ENCODE data around the gene MEF2C. TPM values are rescaled to one million over a fixed set of nuclear protein-coding genes. Genes with fewer than 3 reads are reported as not detected.

The MEF2C gene
- total and polyA plus RNA-seq, 7 donors: 2.8 to 51.4 (median 32.1) TPM

GRCh38 chr5:88880201-88880600 lies 2.8 kb downstream of the MEF2C start:
- intact Hi-C loops (cut with DNase I): loop anchor here (10.0 kb wide), 1 partner anchor 1645 kb away; the partner anchor contains the start of gene LYSMD3
- no peaks in the 10 kb centered on the region for H3K9me3 ChIP-seq
- no peaks in the 10 kb centered on the region for H3K27me3 ChIP-seq
- 39 to 66% methylated on average over 1 of the region's 1 CpG for WGBS, 2 donors
- H3K36me3 ChIP-seq: no peaks in the 10 kb centered on the region
- H3K4me3 ChIP-seq: peak overlapping the region in 3 of 4 donors; percentile 57 to 61 (median 59)
- peak overlapping the region; percentile 87 to 93 (median 88) for H3K27ac ChIP-seq
- DNase-seq: no peak
- peaks cover 0 to 69% (median 41%) of the 10 kb centered on the region in 4 donors for H3K4me1 ChIP-seq
- TF ChIP-seq CTCF (IDR thresholded peaks at IDR 0.05) (no peak), POLR2A (IDR thresholded peaks at IDR 0.05) (no peak)

DNA sequence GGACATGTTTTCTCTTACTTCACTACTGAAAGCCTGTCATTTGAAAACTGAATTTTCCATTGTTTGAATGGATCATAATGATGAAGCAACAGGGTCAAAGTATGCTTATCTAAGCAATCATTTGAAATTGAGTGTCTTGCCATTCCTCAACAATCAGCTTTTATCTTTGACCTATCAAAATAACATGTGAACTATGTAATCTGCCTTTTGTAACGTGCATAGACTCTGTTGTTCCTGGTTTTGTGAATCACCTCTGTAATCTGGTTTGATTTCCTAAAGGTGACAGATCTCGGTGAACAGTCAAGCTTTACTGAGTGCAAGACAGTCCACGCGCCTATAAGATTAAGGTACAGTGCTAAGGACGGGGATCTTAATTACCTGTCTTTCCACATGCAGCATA lies 3.3 kb downstream of the MEF2C start:
- Histone ChIP-seq H3K27me3 (no peaks in the 10 kb centered on the region), H3K9me3 (no peaks in the 10 kb centered on the region), H3K4me1 (peaks cover 0 to 69% (median 37%) of the 10 kb centered on the region in 4 donors), H3K4me3 (peak overlapping the region in 3 of 4 donors; percentile 57 to 61 (median 59)), H3K36me3 (no peaks in the 10 kb centered on the region), H3K27ac (peak overlapping the region; percentile 87 to 93 (median 88))
- TF ChIP-seq POLR2A (IDR thresholded peaks at IDR 0.05) (no peak), CTCF (IDR thresholded peaks at IDR 0.05) (no peak), POLR2AphosphoS5 (IDR thresholded peaks at IDR 0.05) (peak in 1 of 4 donors; percentile 35), EP300 (IDR thresholded peaks at IDR 0.05) (no peak)
- no peak for DNase-seq
- intact Hi-C loops (cut with DNase I): loop anchor here (10.0 kb wide), 1 partner anchor 1645 kb away; the partner anchor contains the start of gene LYSMD3
- WGBS, 2 donors: 12 to 31% methylated on average over 5 of the region's 5 CpGs

DNA sequence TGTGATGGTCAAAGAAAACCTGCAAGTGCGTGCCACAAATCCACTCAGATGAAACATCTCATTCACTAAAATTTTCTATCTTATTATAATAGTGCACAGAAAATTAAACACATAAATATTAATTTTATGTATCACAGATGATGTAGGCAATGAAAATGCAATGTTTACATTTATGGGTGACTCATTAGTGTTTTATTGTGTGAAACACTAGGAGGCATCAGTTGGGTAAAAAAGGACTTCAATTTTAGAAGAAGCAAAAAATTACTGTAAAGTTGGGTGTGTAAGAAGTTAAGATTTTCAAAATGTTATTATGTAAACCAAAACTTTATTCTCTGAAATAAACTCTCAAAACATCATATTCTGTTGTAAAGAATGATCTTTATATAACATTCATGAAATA lies 4.0 kb downstream of the MEF2C start:
- H3K27me3 ChIP-seq: no peaks in the 10 kb centered on the region
- intact Hi-C loops (cut with DNase I): no loop called here
- TF ChIP-seq CTCF (IDR thresholded peaks at IDR 0.05) (no peak), POLR2A (IDR thresholded peaks at IDR 0.05) (no peak), EP300 (IDR thresholded peaks at IDR 0.05) (no peak), POLR2AphosphoS5 (IDR thresholded peaks at IDR 0.05) (no peak)
- no peak for DNase-seq
- H3K9me3 ChIP-seq: no peaks in the 10 kb centered on the region
- WGBS, 2 donors: 61 to 70% methylated on average over 1 of the region's 1 CpG
- H3K4me1 ChIP-seq: peaks cover 0 to 67% (median 35%) of the 10 kb centered on the region in 4 donors
- H3K27ac ChIP-seq: peak overlapping the region; percentile 87 to 93 (median 88)
- no peaks in the 10 kb centered on the region for H3K36me3 ChIP-seq
- no peak overlapping the region for H3K4me3 ChIP-seq

GRCh38 chr5:88877826-88878225 lies 5.2 kb downstream of the MEF2C start:
- Histone ChIP-seq H3K36me3 (no peaks in the 10 kb centered on the region), H3K27ac (peak overlapping the region; percentile 36 to 93 (median 88)), H3K4me1 (peaks cover 0 to 67% (median 35%) of the 10 kb centered on the region in 4 donors), H3K27me3 (no peaks in the 10 kb centered on the region), H3K9me3 (no peaks in the 10 kb centered on the region), H3K4me3 (no peak overlapping the region)
- TF ChIP-seq POLR2A (IDR thresholded peaks at IDR 0.05) (no peak), POLR2AphosphoS5 (IDR thresholded peaks at IDR 0.05) (no peak), EP300 (IDR thresholded peaks at IDR 0.05) (no peak), CTCF (IDR thresholded peaks at IDR 0.05) (no peak)
- 14 to 29% methylated on average over 2 of the region's 2 CpGs for WGBS, 2 donors
- intact Hi-C loops (cut with DNase I): no loop called here
- DNase-seq: no peak

DNA sequence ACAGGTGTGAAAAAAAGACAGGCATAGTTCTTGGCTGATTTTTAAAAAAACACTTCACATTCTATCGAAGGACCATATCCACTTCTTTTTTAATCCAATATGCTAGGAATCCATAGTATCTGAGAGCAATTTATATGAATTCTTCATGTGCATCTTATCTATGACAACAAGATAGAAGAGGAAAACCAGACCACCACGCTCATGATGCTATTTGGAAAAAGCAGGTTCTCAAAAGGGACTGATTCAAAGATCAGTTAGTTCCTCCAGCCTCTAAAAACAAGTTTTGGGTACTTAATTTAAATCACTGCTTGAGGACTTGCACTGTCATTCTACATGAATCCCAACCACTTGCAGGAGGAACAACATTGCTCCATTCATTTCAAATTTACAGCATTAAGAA lies 6.3 kb downstream of the MEF2C start:
- TF ChIP-seq CTCF (IDR thresholded peaks at IDR 0.05): no peak
- no peak for TF ChIP-seq EP300 (IDR thresholded peaks at IDR 0.05)
- TF ChIP-seq POLR2A (IDR thresholded peaks at IDR 0.05): no peak
- no peak for TF ChIP-seq POLR2AphosphoS5 (IDR thresholded peaks at IDR 0.05)
- Histone ChIP-seq H3K9me3 (no peaks in the 10 kb centered on the region), H3K27me3 (no peaks in the 10 kb centered on the region), H3K4me3 (no peak overlapping the region), H3K4me1 (peaks cover 0 to 67% (median 35%) of the 10 kb centered on the region in 4 donors), H3K27ac (peak overlapping the region; percentile 7 to 93 (median 62)), H3K36me3 (no peaks in the 10 kb centered on the region)
- intact Hi-C loops (cut with DNase I): no loop called here
- no peak for DNase-seq
- WGBS, 2 donors: 78 to 88% methylated on average over 2 of the region's 2 CpGs

All from sigmoid colon (tissue), 7 donors.